Choroid plexus epithelial cell (primary cell): ENCODE data around the gene TMEM120B.

ENCODE experiments used
- DNase-seq: peaks from one replicate; pipeline ENCODE4 v3.0.0-alpha.2; 2010; ENCODE audit warnings: low read depth
- H3K4me3 ChIP-seq: 2 replicates; pipeline ENCODE4 v1.5.1; 2011; ENCODE audit warnings: low read depth, mild to moderate bottlenecking, control low read depth, low read length, moderate library complexity
- CTCF ChIP-seq: conservative IDR thresholded peaks from 2 replicates; pipeline ENCODE4 v1.5.1; 2011; ENCODE audit warnings: low read depth, mild to moderate bottlenecking, control low read depth, inconsistent platforms, low read length, moderate library complexity

The TMEM120B gene

GRCh38 chr12:121769297-121769830 lies 56.8 kb downstream of the TMEM120B start:
- no peak overlapping the region for H3K4me3 ChIP-seq
- no peak for DNase-seq
- no peak for TF ChIP-seq CTCF

- no peak overlapping the region for H3K4me3 ChIP-seq
- DNase-seq: no peak
- no peak for TF ChIP-seq CTCF
These were observed 57.3 kb downstream of the TMEM120B start for GRCh38 chr12:121769831-121770301.

- H3K4me3 ChIP-seq: no peak overlapping the region
- no peak for DNase-seq
- TF ChIP-seq CTCF: no peak
These were observed 57.8 kb downstream of the TMEM120B start for GRCh38 chr12:121770388-121770787.

- H3K4me3 ChIP-seq: no peak overlapping the region
- no peak for TF ChIP-seq CTCF
- no peak for DNase-seq
These were observed 58.5 kb downstream of the TMEM120B start for GRCh38 chr12:121770813-121771625.

GRCh38 chr12:121773011-121773777 lies 60.6 kb downstream of the TMEM120B start:
- peak; percentile 91 for TF ChIP-seq CTCF
- peak; percentile 75 for DNase-seq
- H3K4me3 ChIP-seq: no peak overlapping the region

GRCh38 chr12:121774968-121775474 lies 62.5 kb downstream of the TMEM120B start:
- no peak for DNase-seq
- H3K4me3 ChIP-seq: no peak overlapping the region
- no peak for TF ChIP-seq CTCF
